Colonic mucosa (tissue), 4 donors: Measurements from ENCODE around the gene DUSP3. TPM values are rescaled to one million over a fixed set of nuclear protein-coding genes. Genes with fewer than 3 reads are reported as not detected.

ENCODE experiments used
- DNase-seq: peaks from one replicate; pipeline ENCODE4 v3.0.0-alpha.2; 2020
- H3K27ac ChIP-seq: fragments of 200-600 bp; one replicate; pipeline ENCODE4 v1.8.0; 2021
- H3K27me3 ChIP-seq: fragments of 200-600 bp; one replicate; pipeline ENCODE4 v1.8.0; 2021
- H3K36me3 ChIP-seq: fragments of 200-600 bp; one replicate; pipeline ENCODE4 v1.8.0; 2021
- H3K4me1 ChIP-seq: fragments of 200-600 bp; one replicate; pipeline ENCODE4 v1.8.0; 2021; ENCODE audit warnings: mild to moderate bottlenecking
- H3K4me3 ChIP-seq: fragments of 200-600 bp; one replicate; pipeline ENCODE4 v1.8.0; 2021
- H3K9ac ChIP-seq, 2 donors: one replicate each; pipeline ENCODE4 v1.7.0; 2013; ENCODE audit warnings: control low read depth in 2 of 2, low read depth in 2 of 2, low read length in 2 of 2
- H3K9me3 ChIP-seq: fragments of 200-600 bp; one replicate; pipeline ENCODE4 v1.8.0; 2021
- CTCF ChIP-seq: fragments of 200-600 bp; IDR thresholded peaks from one replicate; pipeline ENCODE4 v1.8.0; 2022; ENCODE audit warnings: antibody characterized with exemption, mild to moderate bottlenecking
- intact Hi-C: fragments of 100-400 bp; cut with DNase I; formaldehyde crosslinking; loops from one replicate; pipeline ENCODE4 v1.14.1; 2022
- total RNA-seq, 2 donors: library from RNA; stranded (reverse); fragmentation: NEBNext Ultra II Directional in 1 of 2; extraction: Animal tissue kit (Norgen Biotek cat#: 25700) in 1 of 2; gene quantifications; one replicate each; pipeline ENCODE4 v1.2.1, GENCODE V29; 2021
- donor health status: healthy.
- donor health status: DM: no; HTN: no; CAD: no.
- donor health status: DM: no; HTN: no; CAD: no.

The DUSP3 gene
- total RNA-seq, 2 donors from 2014 or later, result 43.4 to 68.7 TPM

- no peak for TF ChIP-seq CTCF
- DNase-seq, result no peak
- Histone ChIP-seq H3K9me3 (no peaks in the 10 kb centered on the region), H3K36me3 (no peaks in the 10 kb centered on the region), H3K4me3 (no peak overlapping the region), H3K27me3 (no peaks in the 10 kb centered on the region), H3K4me1 (peaks cover under 1% of the 10 kb centered on the region), H3K27ac (no peak overlapping the region), H3K9ac (no peak overlapping the region)
- intact Hi-C loops, result no loop called here
Measured at GRCh38 chr17:43718544-43718943, 60.2 kb downstream of the DUSP3 start.

DNA sequence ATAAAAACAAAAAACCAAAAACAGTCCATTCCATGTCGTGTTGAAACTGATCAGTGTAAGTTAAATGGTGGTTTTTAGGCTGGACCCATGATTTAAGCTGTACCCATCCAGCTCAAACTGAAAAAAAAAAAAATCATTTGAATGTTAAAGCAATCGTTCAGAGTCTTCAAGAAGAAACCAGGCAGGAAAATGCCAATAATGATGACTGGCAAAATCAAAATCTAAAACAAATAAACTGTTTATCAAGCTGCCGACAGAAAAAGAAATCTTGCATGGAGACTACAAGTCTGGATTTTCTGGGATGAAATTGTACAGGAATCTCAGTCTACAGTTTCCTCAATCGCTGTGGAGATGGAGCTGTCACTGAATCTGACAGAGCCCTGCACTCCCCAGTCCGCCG lies 60.9 kb downstream of the DUSP3 start:
- no peaks in the 10 kb centered on the region for H3K9me3 ChIP-seq
- intact Hi-C loops, result no loop called here
- H3K4me1 ChIP-seq, result peaks cover 5% of the 10 kb centered on the region
- no peak for DNase-seq
- no peak overlapping the region for H3K4me3 ChIP-seq
- H3K27me3 ChIP-seq, result no peaks in the 10 kb centered on the region
- no peaks in the 10 kb centered on the region for H3K36me3 ChIP-seq
- H3K27ac ChIP-seq, result no peak overlapping the region
- no peak for TF ChIP-seq CTCF
- no peak overlapping the region for H3K9ac ChIP-seq

Other genes starting within 250 kb of the DUSP3 start
- gene ETV4, start 232.6 kb downstream of the DUSP3 start, total RNA-seq, result 1 to 10 TPM; 1.4 to 9.0 TPM
- gene MEOX1, start 117.1 kb downstream of the DUSP3 start, total RNA-seq, result 1 to 10 TPM in 1 of 2 donors, under 1 TPM in 1; 0.64 to 4.1 TPM
- not detected for gene SOST, start 20.2 kb downstream of the DUSP3 start, total RNA-seq
- gene CFAP97D1, start 1.5 kb upstream of the DUSP3 start, total RNA-seq, result not detected
- 1 to 10 TPM; 1.9 to 3.1 TPM for gene MPP3, start 54.2 kb upstream of the DUSP3 start, total RNA-seq
- gene CD300LG, start 68.2 kb upstream of the DUSP3 start, total RNA-seq, result under 1 TPM in 1 of 2 donors, not detected in 1; 0.32 TPM
- 1 to 10 TPM; 1.1 to 2.8 TPM for gene MPP2, start 128.6 kb upstream of the DUSP3 start, total RNA-seq
- under 1 TPM in 1 of 2 donors, not detected in 1; 0.49 TPM for gene PPY, start 163.5 kb upstream of the DUSP3 start, total RNA-seq
- 100 to 1,000 TPM in 1 of 2 donors, 10 to 100 TPM in 1; 73.8 to 258 TPM for gene PYY, start 175.0 kb upstream of the DUSP3 start, total RNA-seq
- 10 to 100 TPM in 1 of 2 donors, 1 to 10 TPM in 1; 5.2 to 14.0 TPM for gene NAGS, start 225.6 kb upstream of the DUSP3 start, total RNA-seq
- gene TMEM101, start 236.0 kb upstream of the DUSP3 start, total RNA-seq, result 10 to 100 TPM; 26.8 to 33.7 TPM